Inflammatory macrophage treated with lipopolysaccharide for 1 hour (primary cell): ENCODE data around the gene EGFR.

Experiments used
- DNase-seq, 2 donors: peaks; one replicate each; pipeline ENCODE4 v3.0.0-alpha.2; 2020 to 2022

EGFR gene

DNA sequence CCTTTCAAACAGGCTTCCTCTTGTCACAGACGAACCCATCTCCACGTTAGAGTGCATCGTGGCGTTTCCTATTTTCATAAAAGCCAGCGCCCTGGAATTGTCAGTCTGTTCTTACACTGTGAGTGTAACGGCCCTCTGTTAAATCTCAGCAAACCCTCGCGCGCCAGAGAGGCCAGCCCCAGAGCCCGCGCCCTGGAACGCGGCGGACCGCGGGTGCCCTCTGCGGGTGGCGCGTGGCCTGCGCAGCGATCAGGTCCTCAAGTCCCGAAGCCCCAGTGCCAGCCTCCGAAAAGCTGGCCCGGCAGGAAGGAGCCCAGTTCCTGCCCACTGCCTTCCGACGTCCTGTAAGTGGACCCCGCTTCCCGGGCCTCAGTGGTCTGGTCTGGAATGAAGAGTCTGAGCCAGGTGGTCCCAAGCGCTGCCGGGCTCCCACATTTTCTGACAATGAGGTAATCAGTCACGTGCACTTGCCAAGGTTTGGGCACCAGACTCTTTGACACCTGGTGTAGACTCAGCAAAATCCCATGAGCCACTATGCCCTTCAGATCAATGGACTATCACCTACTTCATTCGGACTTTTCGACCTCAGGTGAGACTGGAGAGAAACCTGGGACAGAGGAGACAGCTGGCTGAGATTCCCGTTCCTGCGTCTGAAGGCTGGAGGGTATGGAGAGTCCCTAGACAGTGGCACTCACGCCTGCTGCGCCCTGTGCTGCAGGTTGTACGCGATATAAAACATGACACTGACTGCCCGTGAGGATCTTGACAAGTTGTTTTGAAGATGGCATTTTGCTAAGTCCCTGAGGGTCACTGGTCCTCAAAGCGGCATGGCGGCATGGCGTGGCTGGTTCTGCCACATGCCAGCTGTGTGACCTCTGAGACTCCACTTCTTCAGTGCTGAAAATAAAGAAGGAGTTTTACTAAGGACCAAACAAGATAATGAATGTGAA lies 237.0 kb downstream of the EGFR start:
- peak; percentile 26 to 59 for DNase-seq

DNA sequence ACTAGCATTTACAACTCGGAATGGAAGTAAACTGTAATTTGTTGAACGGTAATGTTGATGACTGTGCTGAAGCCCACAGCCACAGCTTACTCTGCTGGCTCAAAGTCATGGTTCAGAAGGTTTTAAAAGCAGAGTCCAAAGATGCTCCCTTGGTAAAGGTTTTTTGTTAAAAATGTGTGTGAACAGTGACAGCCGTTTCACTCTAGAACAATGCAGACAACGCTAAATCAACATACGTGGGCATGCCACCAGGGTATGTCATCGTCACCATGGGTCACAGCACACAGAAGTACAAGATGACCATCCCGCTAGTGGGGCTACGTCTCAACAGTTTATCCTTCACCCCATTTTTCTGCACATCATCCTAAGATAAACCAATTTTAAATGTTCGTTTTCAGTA lies 239.8 kb downstream of the EGFR start:
- DNase-seq: no peak

DNA sequence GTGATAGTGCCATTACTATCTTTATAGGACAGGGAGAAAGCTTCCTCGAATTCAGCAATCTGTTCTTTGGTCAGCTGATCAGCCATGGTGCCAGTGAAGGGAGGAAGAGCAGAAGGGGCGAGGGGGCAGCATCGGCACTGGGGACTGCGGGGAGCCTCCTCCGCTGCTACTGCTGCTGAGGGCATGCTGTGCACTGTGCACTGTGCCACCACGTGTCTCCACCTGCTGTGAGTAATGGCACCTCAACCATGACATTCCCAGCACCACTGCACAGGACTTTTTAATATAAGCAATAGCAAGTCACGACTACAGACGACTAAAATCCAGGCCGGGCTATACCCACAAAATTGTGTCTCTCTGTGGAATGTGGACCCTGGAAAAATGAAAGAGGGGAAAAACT lies 241.4 kb downstream of the EGFR start:
- no peak for DNase-seq

- DNase-seq: no peak
Observed at GRCh38 chr7:55260676-55261385, 242.0 kb downstream of the EGFR start.
